Hepatocyte (in vitro differentiated cells): ENCODE results near the gene FBXO44. TPM values are rescaled to one million over a fixed set of nuclear protein-coding genes. Genes with fewer than 3 reads are reported as not detected.

Source experiments
- DNase-seq: peaks from one replicate; pipeline ENCODE4 v3.0.0-alpha.2; 2016; ENCODE audit warnings: low spot score
- H2AFZ ChIP-seq: fragments of 200-600 bp; sonication (generic); 2 replicates; pipeline ENCODE4 v1.6.0; 2016; ENCODE audit warnings: antibody characterized with exemption, mild to moderate bottlenecking
- H3K27ac ChIP-seq: fragments of 200-600 bp; sonication (generic); 2 replicates; pipeline ENCODE4 v1.5.1; 2016; ENCODE audit warnings: mild to moderate bottlenecking
- H3K27me3 ChIP-seq: fragments of 200-600 bp; sonication (generic); 2 replicates; pipeline ENCODE4 v1.6.1; 2016
- H3K36me3 ChIP-seq: fragments of 200-600 bp; sonication (generic); replicated peaks from 2 replicates; pipeline ENCODE4 v1.5.1; 2016; ENCODE audit warnings: low read depth; ENCODE audit not compliant: insufficient read depth
- H3K4me1 ChIP-seq: fragments of 200-600 bp; sonication (generic); 2 replicates; pipeline ENCODE4 v1.5.1; 2016; ENCODE audit warnings: mild to moderate bottlenecking, moderate library complexity; ENCODE audit not compliant: insufficient read depth
- H3K4me2 ChIP-seq: fragments of 200-600 bp; sonication (generic); 2 replicates; pipeline ENCODE4 v1.6.0; 2016
- H3K4me3 ChIP-seq: fragments of 200-600 bp; sonication (generic); 2 replicates; pipeline ENCODE4 v1.5.1; 2016; ENCODE audit warnings: mild to moderate bottlenecking
- H3K79me2 ChIP-seq: fragments of 200-600 bp; sonication (generic); 2 replicates; pipeline ENCODE4 v1.6.0; 2017; ENCODE audit warnings: mild to moderate bottlenecking
- H3K9me2 ChIP-seq: fragments of 200-600 bp; sonication (generic); replicated peaks from 2 replicates; pipeline ENCODE4 v1.6.0; 2017; ENCODE audit warnings: mild to moderate bottlenecking; ENCODE audit not compliant: insufficient read depth
- H3K9me3 ChIP-seq: fragments of 200-600 bp; sonication (generic); 2 replicates; pipeline ENCODE4 v1.5.1; 2016; ENCODE audit warnings: low read depth, mild to moderate bottlenecking
- H4K20me1 ChIP-seq: fragments of 200-600 bp; sonication (generic); 2 replicates; pipeline ENCODE4 v1.6.0; 2016; ENCODE audit warnings: mild to moderate bottlenecking; ENCODE audit not compliant: insufficient read depth, poor library complexity, severe bottlenecking
- EZH2 ChIP-seq: fragments of 200-600 bp; sonication (generic); IDR thresholded peaks from 2 replicates; pipeline ENCODE4 v1.6.1; 2016; ENCODE audit warnings: antibody characterized with exemption, mild to moderate bottlenecking, borderline replicate concordance
- EZH2phosphoT487 ChIP-seq: fragments of 200-600 bp; sonication (generic); IDR thresholded peaks from one replicate; pipeline ENCODE4 v1.6.1; 2018; ENCODE audit warnings: antibody characterized with exemption, mild to moderate bottlenecking, low read depth, moderate library complexity; ENCODE audit not compliant: unreplicated experiment, severe bottlenecking
- WGBS: methylation state at CpG from one replicate; pipeline ENCODE4 v1.1.6; 2016; ENCODE audit warnings: low lambda C conversion rate; ENCODE audit errors: missing lambda C conversion rate; 5-methylcytosine and 5-hydroxymethylcytosine counted together
- polyA plus RNA-seq: library from polyadenylated mRNA; unstranded; fragments of >200 nt; fragmentation: Nextera tagmentation; extraction: Ambion mirVana; gene quantifications from 2 replicates; pipeline ENCODE4 v1.2.1, GENCODE V29; 2016
- total RNA-seq: library from RNA; depleted of rRNA; stranded (reverse); fragments of >200 nt; gene quantifications from 2 replicates; pipeline ENCODE4 v1.2.3, GENCODE V29; 2014
- TF ChIP-seq, protein P1 (sequence below): fragments of 200-600 bp; sonication (generic); IDR thresholded peaks from 2 replicates; pipeline ENCODE4 v1.5.1; 2016; ENCODE audit warnings: antibody characterized with exemption, mild to moderate bottlenecking; ENCODE audit not compliant: poor library complexity

FBXO44 gene
- total and polyA plus RNA-seq, 2 experiments from 2014 or later, result 24.8 to 41.2 TPM

DNA sequence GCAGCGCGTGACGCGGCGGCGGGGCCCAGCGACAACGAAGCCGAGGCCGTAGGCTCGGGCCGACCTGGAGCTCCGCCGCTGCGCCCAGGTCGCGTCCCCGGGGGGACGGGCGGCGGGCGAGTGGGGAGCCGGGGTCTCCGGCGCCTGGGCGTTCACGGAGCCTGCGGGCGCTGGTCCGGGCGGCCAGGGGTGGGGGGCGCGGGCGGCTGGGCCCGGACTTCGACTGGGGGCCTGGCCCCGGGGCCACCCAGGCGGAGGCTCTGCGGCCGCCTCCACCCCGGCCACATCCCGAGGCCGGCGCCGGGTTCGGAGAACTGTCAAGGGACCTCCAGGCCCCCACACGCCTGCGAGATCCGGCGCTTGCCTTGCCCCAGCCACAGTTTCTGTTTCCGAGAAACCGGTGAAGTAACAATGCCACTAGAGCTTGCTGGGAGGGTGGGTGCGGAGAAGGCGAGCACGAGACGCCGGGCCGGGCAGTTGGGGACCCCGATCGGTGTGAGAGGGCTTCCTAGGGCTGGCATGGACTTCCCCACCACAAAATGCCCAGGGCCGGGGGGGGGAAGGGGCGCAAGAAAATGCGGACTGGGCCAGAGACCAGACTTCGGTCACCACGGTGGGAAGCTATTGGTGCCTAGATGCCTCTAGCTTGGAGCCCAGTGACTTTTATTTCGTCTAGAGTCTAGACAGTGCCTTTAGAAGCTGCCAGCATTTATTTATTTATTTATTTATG is 9.8 kb downstream of the FBXO44 start:
- 6% methylated on average over 25 of the region's 66 CpGs for WGBS
- TF ChIP-seq EZH2phosphoT487 (no peak), EZH2 (no peak)
- TF ChIP-seq, protein P1, sequence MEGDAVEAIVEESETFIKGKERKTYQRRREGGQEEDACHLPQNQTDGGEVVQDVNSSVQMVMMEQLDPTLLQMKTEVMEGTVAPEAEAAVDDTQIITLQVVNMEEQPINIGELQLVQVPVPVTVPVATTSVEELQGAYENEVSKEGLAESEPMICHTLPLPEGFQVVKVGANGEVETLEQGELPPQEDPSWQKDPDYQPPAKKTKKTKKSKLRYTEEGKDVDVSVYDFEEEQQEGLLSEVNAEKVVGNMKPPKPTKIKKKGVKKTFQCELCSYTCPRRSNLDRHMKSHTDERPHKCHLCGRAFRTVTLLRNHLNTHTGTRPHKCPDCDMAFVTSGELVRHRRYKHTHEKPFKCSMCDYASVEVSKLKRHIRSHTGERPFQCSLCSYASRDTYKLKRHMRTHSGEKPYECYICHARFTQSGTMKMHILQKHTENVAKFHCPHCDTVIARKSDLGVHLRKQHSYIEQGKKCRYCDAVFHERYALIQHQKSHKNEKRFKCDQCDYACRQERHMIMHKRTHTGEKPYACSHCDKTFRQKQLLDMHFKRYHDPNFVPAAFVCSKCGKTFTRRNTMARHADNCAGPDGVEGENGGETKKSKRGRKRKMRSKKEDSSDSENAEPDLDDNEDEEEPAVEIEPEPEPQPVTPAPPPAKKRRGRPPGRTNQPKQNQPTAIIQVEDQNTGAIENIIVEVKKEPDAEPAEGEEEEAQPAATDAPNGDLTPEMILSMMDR, result no peak
- Histone ChIP-seq H3K79me2 (no peaks in the 10 kb centered on the region), H3K27ac (peak overlapping the region; percentile 89), H3K4me1 (no peaks in the 10 kb centered on the region), H2AFZ (peak overlapping the region; percentile 98), H3K36me3 (no peaks in the 10 kb centered on the region), H3K9me2 (no peaks in the 10 kb centered on the region), H3K4me3 (peak overlapping the region; percentile 85), H3K9me3 (no peaks in the 10 kb centered on the region), H4K20me1 (no peaks in the 10 kb centered on the region), H3K4me2 (peak overlapping the region; percentile 97), H3K27me3 (no peaks in the 10 kb centered on the region)
- peak; percentile 61 for DNase-seq

DNA sequence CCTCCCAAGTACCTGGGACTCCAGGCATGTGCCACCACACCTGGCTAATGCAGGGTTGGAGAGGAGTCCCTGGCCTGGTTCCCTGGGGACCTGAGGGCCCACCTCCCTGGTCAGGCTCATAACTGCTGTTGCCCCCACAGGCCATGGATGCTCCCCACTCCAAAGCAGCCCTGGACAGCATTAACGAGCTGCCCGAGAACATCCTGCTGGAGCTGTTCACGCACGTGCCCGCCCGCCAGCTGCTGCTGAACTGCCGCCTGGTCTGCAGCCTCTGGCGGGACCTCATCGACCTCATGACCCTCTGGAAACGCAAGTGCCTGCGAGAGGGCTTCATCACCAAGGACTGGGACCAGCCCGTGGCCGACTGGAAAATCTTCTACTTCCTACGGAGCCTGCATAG is 13.8 kb downstream of the FBXO44 start:
- WGBS, result 76% methylated on average over 14 of the region's 14 CpGs
- DNase-seq, result no peak
- Histone ChIP-seq H3K4me2 (no peak overlapping the region), H2AFZ (no peak overlapping the region), H3K27me3 (no peaks in the 10 kb centered on the region), H3K9me3 (no peaks in the 10 kb centered on the region), H3K4me3 (no peak overlapping the region), H3K27ac (no peak overlapping the region), H3K36me3 (no peaks in the 10 kb centered on the region), H4K20me1 (no peaks in the 10 kb centered on the region), H3K4me1 (peaks cover 6% of the 10 kb centered on the region), H3K9me2 (no peaks in the 10 kb centered on the region), H3K79me2 (no peaks in the 10 kb centered on the region)
- TF ChIP-seq EZH2 (no peak), EZH2phosphoT487 (no peak)

DNA sequence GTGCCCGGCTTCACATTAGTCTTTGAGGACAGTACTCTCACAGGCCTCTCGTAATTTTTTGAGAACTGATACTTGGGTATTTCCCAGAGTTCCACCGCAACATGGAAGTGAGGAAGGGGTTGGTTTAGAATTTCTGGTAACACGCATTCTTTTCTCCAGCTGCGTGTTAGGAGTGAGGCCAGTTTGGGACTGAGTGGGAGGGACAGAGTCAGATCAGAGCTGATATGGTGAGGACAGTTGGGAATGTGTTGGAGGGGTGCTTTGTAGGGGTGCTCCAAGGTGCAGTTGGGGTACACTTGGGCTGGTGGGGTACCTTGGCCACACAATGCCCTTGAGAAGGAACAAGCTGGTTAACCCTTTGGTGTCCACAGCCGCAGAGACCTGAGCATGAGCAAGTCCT is 16.1 kb downstream of the FBXO44 start:
- Histone ChIP-seq H3K9me2 (no peaks in the 10 kb centered on the region), H3K4me1 (peaks cover 6% of the 10 kb centered on the region), H3K4me3 (no peak overlapping the region), H3K79me2 (no peaks in the 10 kb centered on the region), H4K20me1 (no peaks in the 10 kb centered on the region), H3K9me3 (no peaks in the 10 kb centered on the region), H3K27ac (peak overlapping the region; percentile 86), H2AFZ (no peak overlapping the region), H3K4me2 (no peak overlapping the region), H3K27me3 (no peaks in the 10 kb centered on the region), H3K36me3 (no peaks in the 10 kb centered on the region)
- DNase-seq, result no peak
- 79% methylated on average over 6 of the region's 6 CpGs for WGBS
- TF ChIP-seq EZH2phosphoT487, result no peak
- TF ChIP-seq EZH2, result no peak
- TF ChIP-seq, protein P1, result no peak

DNA sequence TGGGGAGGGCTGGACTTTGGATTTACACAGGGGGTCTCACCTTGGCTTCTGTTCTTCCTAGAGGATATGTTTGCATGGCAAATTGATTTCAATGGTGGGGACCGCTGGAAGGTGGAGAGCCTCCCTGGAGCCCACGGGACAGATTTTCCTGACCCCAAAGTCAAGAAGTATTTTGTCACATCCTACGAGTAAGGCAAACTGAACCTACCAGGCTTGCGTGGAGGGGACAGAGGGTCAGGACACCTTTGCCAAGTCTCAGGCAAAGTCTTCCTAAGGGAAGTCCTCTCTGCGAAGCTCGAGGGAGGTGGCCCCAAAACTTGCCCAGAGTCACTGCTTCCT is 16.5 kb downstream of the FBXO44 start:
- Histone ChIP-seq H3K4me1 (peaks cover 6% of the 10 kb centered on the region), H3K27me3 (no peaks in the 10 kb centered on the region), H2AFZ (no peak overlapping the region), H3K36me3 (no peaks in the 10 kb centered on the region), H4K20me1 (no peaks in the 10 kb centered on the region), H3K4me3 (no peak overlapping the region), H3K27ac (peak overlapping the region; percentile 86), H3K9me3 (no peaks in the 10 kb centered on the region), H3K79me2 (no peaks in the 10 kb centered on the region), H3K4me2 (peak overlapping the region; percentile 46), H3K9me2 (no peaks in the 10 kb centered on the region)
- no peak for TF ChIP-seq EZH2
- no peak for DNase-seq
- WGBS, result 61% methylated on average over 6 of the region's 6 CpGs
